WTC11 (cell line): ENCODE results near the gene PEAK1.

Experiments
- ATF2 ChIP-seq: sonication (generic); formaldehyde crosslinking; IDR thresholded peaks from 2 replicates; pipeline ENCODE4 v1.8.1; 2022; ENCODE audit warnings: low read depth, missing genetic modification reagents, borderline replicate concordance
- ERG ChIP-seq: fragments of 250-450 bp; sonication (Bioruptor Pico); IDR thresholded peaks from 2 replicates; pipeline ENCODE4 v1.8.0; 2021; ENCODE audit warnings: mild to moderate bottlenecking
- GABPB1 ChIP-seq: sonication (generic); formaldehyde crosslinking; IDR thresholded peaks from 2 replicates; pipeline ENCODE4 v1.8.1; 2023; ENCODE audit warnings: mild to moderate bottlenecking, missing genetic modification reagents
- NR1H2 ChIP-seq: sonication (generic); formaldehyde crosslinking; IDR thresholded peaks from 2 replicates; pipeline ENCODE4 v1.9.0; 2021; ENCODE audit warnings: mild to moderate bottlenecking, moderate library complexity, missing genetic modification reagents
- PREB ChIP-seq: sonication (generic); formaldehyde crosslinking; IDR thresholded peaks from 2 replicates; pipeline ENCODE4 v1.8.1; 2022; ENCODE audit warnings: mild to moderate bottlenecking, missing genetic modification reagents, moderate library complexity, borderline replicate concordance
- SP1 ChIP-seq: sonication (generic); formaldehyde crosslinking; conservative IDR thresholded peaks from 2 replicates; pipeline ENCODE4 v1.8.1; 2022; ENCODE audit warnings: missing genetic modification reagents
- ZNF138 ChIP-seq: sonication (generic); formaldehyde crosslinking; conservative IDR thresholded peaks from 2 replicates; pipeline ENCODE4 v1.8.1; 2022; ENCODE audit warnings: mild to moderate bottlenecking, moderate library complexity, missing genetic modification reagents
- TF ChIP-seq, protein P1 (sequence below): fragments of 200-600 bp; IDR thresholded peaks from 2 replicates; pipeline ENCODE4 v1.8.0; 2022; ENCODE audit warnings: antibody characterized with exemption
- TF ChIP-seq, protein P2 (sequence below): sonication (generic); formaldehyde crosslinking; conservative IDR thresholded peaks from 2 replicates; pipeline ENCODE4 v1.8.1; 2023; ENCODE audit warnings: mild to moderate bottlenecking, low read depth, missing genetic modification reagents, moderate library complexity

DNA sequence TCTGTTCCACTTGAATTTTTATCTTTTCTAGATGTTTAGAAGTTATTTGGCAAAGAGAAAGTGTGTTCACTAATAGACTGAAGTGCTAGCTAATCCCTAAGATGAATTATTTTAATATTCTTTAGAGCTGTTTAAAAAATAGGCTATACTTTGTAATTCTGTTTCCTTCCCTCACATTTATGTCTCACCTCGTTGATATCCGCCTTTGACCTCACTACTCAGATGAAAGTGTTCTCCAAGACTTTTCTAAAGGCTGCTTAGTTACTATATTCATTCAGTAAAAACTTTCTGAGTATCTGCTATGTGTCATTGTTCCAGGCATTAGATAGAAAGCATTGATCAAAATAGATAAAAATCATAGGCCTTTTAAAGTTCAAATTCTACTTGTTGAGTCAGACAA, 39.1 kb upstream of the PEAK1 start:
- TF ChIP-seq, protein P1, sequence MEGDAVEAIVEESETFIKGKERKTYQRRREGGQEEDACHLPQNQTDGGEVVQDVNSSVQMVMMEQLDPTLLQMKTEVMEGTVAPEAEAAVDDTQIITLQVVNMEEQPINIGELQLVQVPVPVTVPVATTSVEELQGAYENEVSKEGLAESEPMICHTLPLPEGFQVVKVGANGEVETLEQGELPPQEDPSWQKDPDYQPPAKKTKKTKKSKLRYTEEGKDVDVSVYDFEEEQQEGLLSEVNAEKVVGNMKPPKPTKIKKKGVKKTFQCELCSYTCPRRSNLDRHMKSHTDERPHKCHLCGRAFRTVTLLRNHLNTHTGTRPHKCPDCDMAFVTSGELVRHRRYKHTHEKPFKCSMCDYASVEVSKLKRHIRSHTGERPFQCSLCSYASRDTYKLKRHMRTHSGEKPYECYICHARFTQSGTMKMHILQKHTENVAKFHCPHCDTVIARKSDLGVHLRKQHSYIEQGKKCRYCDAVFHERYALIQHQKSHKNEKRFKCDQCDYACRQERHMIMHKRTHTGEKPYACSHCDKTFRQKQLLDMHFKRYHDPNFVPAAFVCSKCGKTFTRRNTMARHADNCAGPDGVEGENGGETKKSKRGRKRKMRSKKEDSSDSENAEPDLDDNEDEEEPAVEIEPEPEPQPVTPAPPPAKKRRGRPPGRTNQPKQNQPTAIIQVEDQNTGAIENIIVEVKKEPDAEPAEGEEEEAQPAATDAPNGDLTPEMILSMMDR = no peak
- TF ChIP-seq GABPB1 (CRISPR knock-in tag) (no peak), ERG (no peak), ATF2 (CRISPR knock-in tag) (no peak), ZNF138 (CRISPR knock-in tag) (no peak), PREB (no peak), SP1 (CRISPR knock-in tag) (no peak), NR1H2 (CRISPR knock-in tag) (no peak)
- TF ChIP-seq, protein P2, sequence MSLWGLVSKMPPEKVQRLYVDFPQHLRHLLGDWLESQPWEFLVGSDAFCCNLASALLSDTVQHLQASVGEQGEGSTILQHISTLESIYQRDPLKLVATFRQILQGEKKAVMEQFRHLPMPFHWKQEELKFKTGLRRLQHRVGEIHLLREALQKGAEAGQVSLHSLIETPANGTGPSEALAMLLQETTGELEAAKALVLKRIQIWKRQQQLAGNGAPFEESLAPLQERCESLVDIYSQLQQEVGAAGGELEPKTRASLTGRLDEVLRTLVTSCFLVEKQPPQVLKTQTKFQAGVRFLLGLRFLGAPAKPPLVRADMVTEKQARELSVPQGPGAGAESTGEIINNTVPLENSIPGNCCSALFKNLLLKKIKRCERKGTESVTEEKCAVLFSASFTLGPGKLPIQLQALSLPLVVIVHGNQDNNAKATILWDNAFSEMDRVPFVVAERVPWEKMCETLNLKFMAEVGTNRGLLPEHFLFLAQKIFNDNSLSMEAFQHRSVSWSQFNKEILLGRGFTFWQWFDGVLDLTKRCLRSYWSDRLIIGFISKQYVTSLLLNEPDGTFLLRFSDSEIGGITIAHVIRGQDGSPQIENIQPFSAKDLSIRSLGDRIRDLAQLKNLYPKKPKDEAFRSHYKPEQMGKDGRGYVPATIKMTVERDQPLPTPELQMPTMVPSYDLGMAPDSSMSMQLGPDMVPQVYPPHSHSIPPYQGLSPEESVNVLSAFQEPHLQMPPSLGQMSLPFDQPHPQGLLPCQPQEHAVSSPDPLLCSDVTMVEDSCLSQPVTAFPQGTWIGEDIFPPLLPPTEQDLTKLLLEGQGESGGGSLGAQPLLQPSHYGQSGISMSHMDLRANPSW = no peak
